A673 (cell line): Measurements from ENCODE around the gene ZCCHC24. TPM values are rescaled to one million over a fixed set of nuclear protein-coding genes. Genes with fewer than 3 reads are reported as not detected.

Experiments
- BruUV-seq: library from RNA; stranded (reverse); fragments of 400-500 nt; replicated peaks from 2 replicates; lab custom pipeline; 2021; lab: Mats Ljungman, UMichigan
- CTCF ChIA-PET: fragments of 300-600 bp; sonication (Branson Sonifier 250); formaldehyde crosslinking; loops from one replicate; lab custom pipeline; 2022; ENCODE audit warnings: antibody characterized with exemption; lab: Charles Lee
- POLR2A ChIA-PET: fragments of 300-600 bp; sonication (Branson Sonifier 250); formaldehyde crosslinking; loops from one replicate; lab custom pipeline; 2022; ENCODE audit warnings: antibody characterized with exemption; ENCODE audit not compliant: low non-redundant PET; lab: Charles Lee
- DNase-seq: peaks from one replicate; pipeline ENCODE4 v3.0.0-alpha.2; 2015; ENCODE audit warnings: low spot score
- H3K27ac ChIP-seq: fragments of 200-600 bp; sonication (generic); 2 replicates; pipeline ENCODE4 v1.5.1; 2016; ENCODE audit warnings: mixed run types, low read depth, mild to moderate bottlenecking, mixed read lengths, antibody characterized with exemption, low read length; ENCODE audit not compliant: poor library complexity, severe bottlenecking
- H3K27me3 ChIP-seq: fragments of 200-600 bp; sonication (generic); replicated peaks from 2 replicates; pipeline ENCODE4 v1.6.1; 2017; ENCODE audit warnings: mixed run types, low read depth, mild to moderate bottlenecking, mixed read lengths, antibody characterized with exemption, low read length; ENCODE audit not compliant: insufficient read depth, poor library complexity
- H3K36me3 ChIP-seq: fragments of 200-600 bp; sonication (generic); 2 replicates; pipeline ENCODE4 v1.6.1; 2016; ENCODE audit warnings: mixed run types, mild to moderate bottlenecking, mixed read lengths, antibody characterized with exemption, low read length; ENCODE audit not compliant: insufficient read depth, poor library complexity, severe bottlenecking
- H3K4me1 ChIP-seq: fragments of 200-600 bp; sonication (generic); 2 replicates; pipeline ENCODE4 v1.6.1; 2017; ENCODE audit warnings: mixed run types, mild to moderate bottlenecking, mixed read lengths, antibody characterized with exemption, low read length; ENCODE audit not compliant: insufficient read depth, poor library complexity, severe bottlenecking
- H3K4me3 ChIP-seq: fragments of 200-600 bp; sonication (generic); 2 replicates; pipeline ENCODE4 v1.5.1; 2016; ENCODE audit warnings: low read depth, mixed run types, mild to moderate bottlenecking, mixed read lengths, low read length; ENCODE audit not compliant: poor library complexity, severe bottlenecking
- H3K9me3 ChIP-seq: fragments of 200-600 bp; sonication (generic); 2 replicates; pipeline ENCODE4 v1.6.1; 2016; ENCODE audit warnings: mixed run types, low read depth, mild to moderate bottlenecking, mixed read lengths, antibody characterized with exemption, low read length; ENCODE audit not compliant: poor library complexity, severe bottlenecking
- CTCF ChIP-seq: fragments of 300-800, 200-600 bp; sonication (generic); conservative IDR thresholded peaks from 2 replicates; pipeline ENCODE4 v1.5.1; 2017; ENCODE audit warnings: low read depth, mild to moderate bottlenecking, antibody characterized with exemption, low read length, moderate library complexity, mixed read lengths
- EZH2 ChIP-seq: fragments of 200-600 bp; sonication (generic); IDR thresholded peaks from 2 replicates; pipeline ENCODE4 v1.6.1; 2017; ENCODE audit warnings: borderline replicate concordance, low read depth, mild to moderate bottlenecking, mixed read lengths, antibody characterized with exemption, low read length; ENCODE audit not compliant: poor library complexity, severe bottlenecking
- intact Hi-C: fragments of 100-400 bp; cut with micrococcal nuclease; formaldehyde crosslinking; loops from one replicate; pipeline ENCODE4 v1.10.0; 2022; ENCODE audit not compliant: unreplicated experiment
- total RNA-seq: library from RNA; stranded (reverse); gene quantifications from 2 replicates; pipeline ENCODE4 v1.2.3, GENCODE V29; 2021

ZCCHC24 gene
- total RNA-seq, 1 experiment from 2014 or later, result 9.8 TPM

- Histone ChIP-seq H3K36me3 (no peaks in the 10 kb centered on the region), H3K9me3 (no peaks in the 10 kb centered on the region), H3K27me3 (no peaks in the 10 kb centered on the region), H3K4me3 (no peak overlapping the region), H3K27ac (peak overlapping the region; percentile 67), H3K4me1 (peaks cover 28% of the 10 kb centered on the region)
- DNase-seq, result peak; percentile 74
- ChIA-PET CTCF (no interaction called here), POLR2A (no interaction called here)
- TF ChIP-seq EZH2 (no peak), CTCF (no peak)
- intact Hi-C loops, result no loop called here
- no TSS peak for BruUV-seq
Observed at GRCh38 chr10:79399223-79399831, 46.1 kb downstream of the ZCCHC24 start.

- no peaks in the 10 kb centered on the region for H3K9me3 ChIP-seq
- no peak for DNase-seq
- no peaks in the 10 kb centered on the region for H3K36me3 ChIP-seq
- no peak overlapping the region for H3K4me3 ChIP-seq
- intact Hi-C loops, result no loop called here
- BruUV-seq, result no TSS peak
- peaks cover 21% of the 10 kb centered on the region for H3K4me1 ChIP-seq
- TF ChIP-seq EZH2 (no peak), CTCF (no peak)
- ChIA-PET POLR2A (no interaction called here), CTCF (no interaction called here)
- H3K27ac ChIP-seq, result no peak overlapping the region
- H3K27me3 ChIP-seq, result no peaks in the 10 kb centered on the region
Observed at GRCh38 chr10:79398642-79399041, 46.8 kb downstream of the ZCCHC24 start.

- H3K4me1 ChIP-seq, result peaks cover 16% of the 10 kb centered on the region
- BruUV-seq, result no TSS peak
- ChIA-PET POLR2A (no interaction called here), CTCF (no interaction called here)
- no peaks in the 10 kb centered on the region for H3K9me3 ChIP-seq
- DNase-seq, result no peak
- H3K27me3 ChIP-seq, result no peaks in the 10 kb centered on the region
- TF ChIP-seq CTCF, result no peak
- TF ChIP-seq EZH2, result no peak
- H3K36me3 ChIP-seq, result no peaks in the 10 kb centered on the region
- intact Hi-C loops, result no loop called here
- no peak overlapping the region for H3K27ac ChIP-seq
- H3K4me3 ChIP-seq, result no peak overlapping the region
Observed at GRCh38 chr10:79397575-79398303, 47.7 kb downstream of the ZCCHC24 start.
